Retinal pigment epithelial cell (primary cell): Measurements from ENCODE around the gene NPHP4.

ENCODE experiments used
- DNase-seq: peaks from one replicate; pipeline ENCODE4 v3.0.0-alpha.2; 2010; ENCODE audit warnings: low read depth
- H3K4me3 ChIP-seq: 2 replicates; pipeline ENCODE4 v1.5.1; 2011; ENCODE audit warnings: mild to moderate bottlenecking, low read length, control low read depth, moderate library complexity
- CTCF ChIP-seq: conservative IDR thresholded peaks from 2 replicates; pipeline ENCODE4 v1.5.1; 2011; ENCODE audit warnings: low read depth, low read length, control low read depth, inconsistent platforms

Gene NPHP4

GRCh38 chr1:5936126-5936525, 56.1 kb downstream of the NPHP4 start:
- no peak overlapping the region for H3K4me3 ChIP-seq
- no peak for TF ChIP-seq CTCF
- DNase-seq = no peak

DNA sequence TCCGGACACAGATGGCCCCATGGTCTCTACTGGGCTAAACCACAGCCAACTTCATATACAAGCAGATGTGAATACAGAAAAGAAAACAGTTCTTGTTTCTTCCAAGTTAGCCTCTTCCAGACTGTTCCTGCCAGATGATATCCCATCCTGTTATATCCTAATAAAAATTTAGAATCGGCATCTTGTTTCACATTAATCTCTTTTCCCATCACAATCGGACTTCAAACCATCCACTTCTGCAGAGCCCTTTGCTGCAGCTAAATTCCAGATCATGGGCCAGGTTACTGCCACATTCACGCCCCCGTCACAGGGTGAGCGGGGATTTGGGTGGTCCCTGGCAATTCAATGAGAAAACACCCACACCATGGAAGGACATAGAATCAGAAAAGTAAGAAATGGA, 57.2 kb downstream of the NPHP4 start:
- no peak for TF ChIP-seq CTCF
- no peak for DNase-seq
- no peak overlapping the region for H3K4me3 ChIP-seq

DNA sequence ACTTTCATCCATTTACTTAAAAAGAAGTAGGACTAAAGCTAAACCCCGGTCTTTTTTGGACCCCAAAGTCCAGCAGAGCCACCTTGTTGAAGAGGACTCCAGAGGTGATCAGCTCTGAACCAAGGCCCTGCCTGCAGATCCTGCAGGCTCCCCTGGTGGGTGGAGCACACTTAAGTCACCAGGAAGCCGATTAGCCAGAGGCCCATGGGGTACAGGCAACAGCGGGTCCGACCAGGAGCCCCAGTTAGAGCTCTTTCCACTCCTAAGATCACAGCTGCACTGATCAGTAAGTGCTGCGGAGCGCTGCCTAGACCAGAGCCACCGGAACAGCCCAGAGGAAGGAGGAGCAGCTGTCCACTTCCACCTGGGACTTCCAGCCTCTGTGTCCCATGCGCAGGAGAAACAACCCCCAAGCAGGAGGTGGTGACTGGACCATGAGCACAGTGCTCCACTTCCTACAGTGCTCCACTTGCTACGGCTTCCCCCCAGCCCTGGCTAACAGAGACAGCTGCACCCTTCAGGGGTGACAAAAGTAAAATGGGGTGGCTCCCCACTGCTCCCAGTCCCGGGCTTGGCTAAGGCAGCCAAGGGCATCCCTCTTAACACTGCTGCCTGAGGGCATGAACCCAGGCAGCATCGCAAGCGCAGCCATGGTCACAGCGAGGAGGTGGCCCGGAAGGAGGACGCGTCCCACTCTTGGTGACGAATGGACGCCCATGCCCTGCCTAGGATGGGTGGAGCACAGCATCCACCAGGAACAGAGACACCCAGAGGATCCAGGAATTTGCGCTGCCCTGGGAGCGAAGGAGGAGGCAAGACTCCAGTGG, 58.0 kb downstream of the NPHP4 start:
- no peak overlapping the region for H3K4me3 ChIP-seq
- DNase-seq = no peak
- TF ChIP-seq CTCF = no peak

DNA sequence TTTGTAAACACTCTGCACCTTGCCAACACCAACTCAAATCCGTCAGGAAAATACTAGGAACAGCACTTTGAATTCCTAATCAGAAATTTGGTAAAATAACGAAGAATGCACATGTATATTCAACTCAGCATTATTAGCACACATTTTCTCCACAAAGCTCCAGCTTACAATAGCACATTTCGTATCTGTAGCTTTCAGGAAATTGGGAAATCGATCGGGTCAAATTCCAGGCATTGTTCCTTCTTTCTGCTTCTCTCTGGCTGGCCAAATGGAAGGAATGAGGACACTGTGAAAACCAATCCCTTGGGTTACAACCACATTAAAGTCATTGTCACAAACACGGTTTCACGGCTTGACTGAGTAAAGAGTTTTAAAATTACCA, 58.6 kb downstream of the NPHP4 start:
- TF ChIP-seq CTCF = no peak
- DNase-seq = no peak
- H3K4me3 ChIP-seq = no peak overlapping the region

GRCh38 chr1:5933050-5933449, 59.2 kb downstream of the NPHP4 start:
- no peak for DNase-seq
- H3K4me3 ChIP-seq = no peak overlapping the region
- TF ChIP-seq CTCF = no peak

DNA sequence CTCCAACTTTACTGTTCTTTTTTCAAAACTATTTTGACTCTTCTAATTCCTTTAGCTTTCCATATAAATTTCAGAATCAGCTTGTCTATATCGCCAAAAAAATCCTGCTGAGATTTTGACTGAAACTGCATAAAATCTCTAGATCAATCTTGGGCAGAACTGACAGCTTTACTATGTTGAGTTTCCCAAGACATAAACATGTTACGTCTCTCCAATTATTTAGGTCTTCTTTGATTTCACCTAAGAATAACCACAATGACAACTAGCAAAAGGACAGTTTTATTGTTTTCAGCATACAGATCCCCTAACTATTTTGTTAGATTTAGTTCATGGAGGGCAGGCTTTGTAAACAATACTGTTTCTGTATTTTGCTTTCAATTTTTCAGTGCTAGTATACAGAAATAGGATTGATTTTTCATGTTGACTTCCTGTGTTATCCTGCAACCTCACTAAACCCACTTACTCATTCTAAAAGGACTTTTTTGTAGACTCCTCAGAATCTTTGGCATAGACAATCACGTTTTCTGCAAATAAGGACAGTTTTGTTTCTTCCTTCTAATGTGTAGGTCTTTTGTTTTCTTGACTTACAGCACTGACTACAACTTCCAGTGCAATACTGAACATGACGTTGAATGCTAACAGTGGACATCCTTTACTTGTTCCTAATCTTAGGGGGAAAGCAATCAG, 63.4 kb downstream of the NPHP4 start:
- no peak for TF ChIP-seq CTCF
- no peak overlapping the region for H3K4me3 ChIP-seq
- DNase-seq = no peak
